Right ventricle myocardium inferior (tissue), 1 donor: ENCODE data around the gene TMEM132D. TPM values are rescaled to one million over a fixed set of nuclear protein-coding genes. Genes with fewer than 3 reads are reported as not detected.

Experiments
- ATAC-seq: fragments of 200-7000 bp; cut with Tn5 transposase; one replicate; pipeline ENCODE4 v1.9.1; 2020; ENCODE audit warnings: mild to moderate bottlenecking, moderate library complexity
- DNase-seq: peaks from one replicate; pipeline ENCODE4 v3.0.0; 2021; ENCODE audit errors: missing footprints
- intact Hi-C: fragments of 100-400 bp; cut with DNase I; formaldehyde crosslinking; loops from one replicate; pipeline ENCODE4 v1.11.0; 2022
- total RNA-seq: library from RNA; stranded (reverse); fragmentation: NEBNext Ultra II Directional; extraction: Animal tissue kit (Norgen Biotek cat#: 25700); gene quantifications from one replicate; pipeline ENCODE4 v1.2.1, GENCODE V29; 2021
- donor health status: DM: no; HTN: yes; CAD: no; lungs with severe emphysema.

The TMEM132D gene
- total RNA-seq, 1 donor from 2014 or later = not detected

- intact Hi-C loops = no loop called here
- ATAC-seq (no peak), DNase-seq (no peak)
Observed at GRCh38 chr12:129276361-129277060, 627.3 kb downstream of the TMEM132D start.

GRCh38 chr12:129269756-129270495 is 633.9 kb downstream of the TMEM132D start:
- DNase-seq = no peak
- no peak for ATAC-seq
- intact Hi-C loops = no loop called here

- DNase-seq = no peak
- no peak for ATAC-seq
- intact Hi-C loops = no loop called here
Observed at GRCh38 chr12:129258781-129259318, 645.0 kb downstream of the TMEM132D start.

- intact Hi-C loops = no loop called here
- DNase-seq = no peak
- no peak for ATAC-seq
Observed at GRCh38 chr12:129257524-129257923, 646.3 kb downstream of the TMEM132D start.

- intact Hi-C loops = no loop called here
- DNase-seq = no peak
- no peak for ATAC-seq
Observed at GRCh38 chr12:129246630-129247029, 657.2 kb downstream of the TMEM132D start.

GRCh38 chr12:129245769-129246168 is 658.1 kb downstream of the TMEM132D start:
- intact Hi-C loops = no loop called here
- DNase-seq (no peak), ATAC-seq (no peak)

GRCh38 chr12:129241852-129242251 is 662.0 kb downstream of the TMEM132D start:
- intact Hi-C loops = no loop called here
- DNase-seq = no peak
- ATAC-seq = no peak

GRCh38 chr12:129237881-129238280 is 665.9 kb downstream of the TMEM132D start:
- no peak for ATAC-seq
- no peak for DNase-seq
- intact Hi-C loops = no loop called here

- intact Hi-C loops = no loop called here
- ATAC-seq = no peak
- no peak for DNase-seq
Observed at GRCh38 chr12:129234209-129234608, 669.6 kb downstream of the TMEM132D start.

- no peak for ATAC-seq
- DNase-seq = no peak
- intact Hi-C loops = no loop called here
Observed at GRCh38 chr12:129231491-129231890, 672.3 kb downstream of the TMEM132D start.

- ATAC-seq (no peak), DNase-seq (no peak)
- intact Hi-C loops = no loop called here
Observed at GRCh38 chr12:129230995-129231394, 672.8 kb downstream of the TMEM132D start.

- ATAC-seq (no peak), DNase-seq (no peak)
- intact Hi-C loops = no loop called here
Observed at GRCh38 chr12:129226851-129227250, 677.0 kb downstream of the TMEM132D start.

- no peak for ATAC-seq
- DNase-seq = no peak
- intact Hi-C loops = no loop called here
Observed at GRCh38 chr12:129226005-129226404, 677.8 kb downstream of the TMEM132D start.

GRCh38 chr12:129215556-129215955 is 688.3 kb downstream of the TMEM132D start:
- intact Hi-C loops = no loop called here
- ATAC-seq (no peak), DNase-seq (no peak)

- intact Hi-C loops = no loop called here
- no peak for ATAC-seq
- no peak for DNase-seq
Observed at GRCh38 chr12:129213551-129213950, 690.3 kb downstream of the TMEM132D start.

GRCh38 chr12:129211862-129212630 is 691.8 kb downstream of the TMEM132D start:
- no peak for ATAC-seq
- DNase-seq = no peak
- intact Hi-C loops = no loop called here

- DNase-seq = no peak
- intact Hi-C loops = no loop called here
- ATAC-seq = no peak
Observed at GRCh38 chr12:129208566-129208965, 695.3 kb downstream of the TMEM132D start.

GRCh38 chr12:129207084-129207483 is 696.7 kb downstream of the TMEM132D start:
- intact Hi-C loops = no loop called here
- ATAC-seq (no peak), DNase-seq (no peak)

- intact Hi-C loops = no loop called here
- ATAC-seq = no peak
Observed at GRCh38 chr12:129203456-129203855, 700.4 kb downstream of the TMEM132D start.

More at GRCh38 chr12:129203456-129203855, 700.4 kb downstream of the TMEM132D start:
- no peak for DNase-seq
